ENCODE results near the gene EXD3. TPM values are rescaled to one million over a fixed set of nuclear protein-coding genes. Genes with fewer than 3 reads are reported as not detected.

Gene EXD3
- total and polyA plus RNA-seq, 9 of the 15 experiments (the other 6 are each of a cell fraction or from before 2014, with no cell fraction given), result 0.29 to 12.5 (median 3.9) TPM

DNA sequence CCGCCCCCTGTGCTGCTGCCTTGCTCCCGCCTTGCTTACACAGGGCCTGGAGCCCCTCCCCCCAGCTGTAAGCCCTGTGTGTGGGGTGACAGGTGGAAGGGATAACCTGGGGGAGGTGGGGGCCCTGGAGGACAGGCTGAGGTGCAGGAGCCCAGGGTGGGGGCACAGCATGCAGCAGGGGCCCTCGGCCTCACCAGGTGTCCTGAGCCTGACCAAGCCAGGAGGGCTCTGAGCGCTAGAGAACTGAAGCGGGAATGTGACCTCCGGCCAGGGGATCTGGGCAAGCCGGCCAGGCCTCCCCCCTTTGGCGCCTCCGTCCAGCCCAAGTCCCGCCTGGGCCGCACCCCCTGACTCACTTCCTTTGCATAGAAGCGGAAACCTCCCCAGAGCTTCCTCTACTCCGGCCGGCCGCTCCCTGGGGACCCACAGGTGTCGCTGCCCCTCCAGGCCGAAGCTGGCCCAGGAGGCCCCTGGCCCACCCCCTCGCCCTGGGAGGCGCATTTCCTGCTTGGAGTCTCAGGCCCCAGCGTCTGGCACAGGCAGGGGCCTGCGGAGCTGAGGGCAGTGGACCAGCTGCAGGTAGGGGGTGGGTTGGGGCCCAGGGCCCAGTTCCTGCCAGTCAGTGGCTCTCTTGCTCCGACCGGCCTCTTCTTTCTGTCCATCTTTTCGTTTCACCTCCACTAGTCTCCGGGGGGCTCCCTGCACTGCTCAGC lies 145.5 kb downstream of the EXD3 start, which contains the start of gene TOR4A (continued):
- TF ChIP-seq NUFIP1 (IDR thresholded peaks at IDR 0.05; ENCODE audit: partially characterized antibody) (no peak), NR2C2 (CRISPR knock-in tag; IDR thresholded peaks at IDR 0.05) (peak; percentile 65; the same call in 1 of the 2 replicates), NR2C2 (tag; IDR thresholded peaks at IDR 0.05) (peak; percentile 79), BCOR (IDR thresholded peaks at IDR 0.05) (no peak), RHOXF2B (CRISPR knock-in tag; conservative IDR thresholded peaks at IDR 0.05) (no peak), SIX5 (IDR thresholded peaks at IDR 0.05; ENCODE audit: borderline replicate concordance in 1 of 2, insufficient read depth in 1 of 2, low read depth in 1 of 2, low read length in 2 of 2) (no peak), NFXL1 (CRISPR knock-in tag; IDR thresholded peaks at IDR 0.05) (no peak), NR1H2 (CRISPR knock-in tag; IDR thresholded peaks at IDR 0.05) (no peak), FOXP1 (CRISPR knock-in tag; IDR thresholded peaks at IDR 0.05) (no peak), ARID2 (IDR thresholded peaks at IDR 0.05) (no peak), ARHGAP35 (IDR thresholded peaks at IDR 0.05; ENCODE audit: partially characterized antibody) (no peak), ZNF57 (CRISPR knock-in tag; IDR thresholded peaks at IDR 0.05) (no peak), BRF1 (IDR thresholded peaks at IDR 0.05; ENCODE audit: borderline replicate concordance, extremely low read depth, insufficient read length) (no peak), GTF2F1 (IDR thresholded peaks at IDR 0.05; ENCODE audit: low read depth, low read length) (no peak), ZBTB1 (CRISPR knock-in tag; IDR thresholded peaks at IDR 0.05; ENCODE audit: borderline replicate concordance, low read depth) (no peak), SPI1 (IDR thresholded peaks at IDR 0.05; ENCODE audit: borderline replicate concordance, low read depth, low read length) (peak; percentile 86), PHB2 (IDR thresholded peaks at IDR 0.05; ENCODE audit: low read depth) (no peak)
- TF ChIP-seq, protein P1, sequence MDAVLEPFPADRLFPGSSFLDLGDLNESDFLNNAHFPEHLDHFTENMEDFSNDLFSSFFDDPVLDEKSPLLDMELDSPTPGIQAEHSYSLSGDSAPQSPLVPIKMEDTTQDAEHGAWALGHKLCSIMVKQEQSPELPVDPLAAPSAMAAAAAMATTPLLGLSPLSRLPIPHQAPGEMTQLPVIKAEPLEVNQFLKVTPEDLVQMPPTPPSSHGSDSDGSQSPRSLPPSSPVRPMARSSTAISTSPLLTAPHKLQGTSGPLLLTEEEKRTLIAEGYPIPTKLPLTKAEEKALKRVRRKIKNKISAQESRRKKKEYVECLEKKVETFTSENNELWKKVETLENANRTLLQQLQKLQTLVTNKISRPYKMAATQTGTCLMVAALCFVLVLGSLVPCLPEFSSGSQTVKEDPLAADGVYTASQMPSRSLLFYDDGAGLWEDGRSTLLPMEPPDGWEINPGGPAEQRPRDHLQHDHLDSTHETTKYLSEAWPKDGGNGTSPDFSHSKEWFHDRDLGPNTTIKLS (IDR thresholded peaks at IDR 0.05; ENCODE audit: borderline replicate concordance, low read depth), result no peak; the same call in 1 of the 2 replicates
- TF ChIP-seq, protein P2, sequence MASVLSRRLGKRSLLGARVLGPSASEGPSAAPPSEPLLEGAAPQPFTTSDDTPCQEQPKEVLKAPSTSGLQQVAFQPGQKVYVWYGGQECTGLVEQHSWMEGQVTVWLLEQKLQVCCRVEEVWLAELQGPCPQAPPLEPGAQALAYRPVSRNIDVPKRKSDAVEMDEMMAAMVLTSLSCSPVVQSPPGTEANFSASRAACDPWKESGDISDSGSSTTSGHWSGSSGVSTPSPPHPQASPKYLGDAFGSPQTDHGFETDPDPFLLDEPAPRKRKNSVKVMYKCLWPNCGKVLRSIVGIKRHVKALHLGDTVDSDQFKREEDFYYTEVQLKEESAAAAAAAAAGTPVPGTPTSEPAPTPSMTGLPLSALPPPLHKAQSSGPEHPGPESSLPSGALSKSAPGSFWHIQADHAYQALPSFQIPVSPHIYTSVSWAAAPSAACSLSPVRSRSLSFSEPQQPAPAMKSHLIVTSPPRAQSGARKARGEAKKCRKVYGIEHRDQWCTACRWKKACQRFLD (CRISPR knock-in tag; IDR thresholded peaks at IDR 0.05), result no peak
- TF ChIP-seq, protein P3, sequence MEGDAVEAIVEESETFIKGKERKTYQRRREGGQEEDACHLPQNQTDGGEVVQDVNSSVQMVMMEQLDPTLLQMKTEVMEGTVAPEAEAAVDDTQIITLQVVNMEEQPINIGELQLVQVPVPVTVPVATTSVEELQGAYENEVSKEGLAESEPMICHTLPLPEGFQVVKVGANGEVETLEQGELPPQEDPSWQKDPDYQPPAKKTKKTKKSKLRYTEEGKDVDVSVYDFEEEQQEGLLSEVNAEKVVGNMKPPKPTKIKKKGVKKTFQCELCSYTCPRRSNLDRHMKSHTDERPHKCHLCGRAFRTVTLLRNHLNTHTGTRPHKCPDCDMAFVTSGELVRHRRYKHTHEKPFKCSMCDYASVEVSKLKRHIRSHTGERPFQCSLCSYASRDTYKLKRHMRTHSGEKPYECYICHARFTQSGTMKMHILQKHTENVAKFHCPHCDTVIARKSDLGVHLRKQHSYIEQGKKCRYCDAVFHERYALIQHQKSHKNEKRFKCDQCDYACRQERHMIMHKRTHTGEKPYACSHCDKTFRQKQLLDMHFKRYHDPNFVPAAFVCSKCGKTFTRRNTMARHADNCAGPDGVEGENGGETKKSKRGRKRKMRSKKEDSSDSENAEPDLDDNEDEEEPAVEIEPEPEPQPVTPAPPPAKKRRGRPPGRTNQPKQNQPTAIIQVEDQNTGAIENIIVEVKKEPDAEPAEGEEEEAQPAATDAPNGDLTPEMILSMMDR (IDR thresholded peaks at IDR 0.05 in 2 of 3, conservative IDR thresholded peaks at IDR 0.05 in 1 of 3; ENCODE audit: insufficient read depth in 2 of 3, low read depth in 1 of 3, low read length in 3 of 3), result peak; percentile 63 to 81 (median 74)
- TF ChIP-seq, protein P4, sequence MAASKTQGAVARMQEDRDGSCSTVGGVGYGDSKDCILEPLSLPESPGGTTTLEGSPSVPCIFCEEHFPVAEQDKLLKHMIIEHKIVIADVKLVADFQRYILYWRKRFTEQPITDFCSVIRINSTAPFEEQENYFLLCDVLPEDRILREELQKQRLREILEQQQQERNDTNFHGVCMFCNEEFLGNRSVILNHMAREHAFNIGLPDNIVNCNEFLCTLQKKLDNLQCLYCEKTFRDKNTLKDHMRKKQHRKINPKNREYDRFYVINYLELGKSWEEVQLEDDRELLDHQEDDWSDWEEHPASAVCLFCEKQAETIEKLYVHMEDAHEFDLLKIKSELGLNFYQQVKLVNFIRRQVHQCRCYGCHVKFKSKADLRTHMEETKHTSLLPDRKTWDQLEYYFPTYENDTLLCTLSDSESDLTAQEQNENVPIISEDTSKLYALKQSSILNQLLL (CRISPR knock-in tag; IDR thresholded peaks at IDR 0.05; ENCODE audit: borderline replicate concordance), result no peak
- TF ChIP-seq, protein P5, sequence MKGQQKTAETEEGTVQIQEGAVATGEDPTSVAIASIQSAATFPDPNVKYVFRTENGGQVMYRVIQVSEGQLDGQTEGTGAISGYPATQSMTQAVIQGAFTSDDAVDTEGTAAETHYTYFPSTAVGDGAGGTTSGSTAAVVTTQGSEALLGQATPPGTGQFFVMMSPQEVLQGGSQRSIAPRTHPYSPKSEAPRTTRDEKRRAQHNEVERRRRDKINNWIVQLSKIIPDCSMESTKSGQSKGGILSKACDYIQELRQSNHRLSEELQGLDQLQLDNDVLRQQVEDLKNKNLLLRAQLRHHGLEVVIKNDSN (CRISPR knock-in tag; IDR thresholded peaks at IDR 0.05), result peak; percentile 14; the same call in 1 of the 2 replicates
